Mononuclear cell (primary cell): Measurements from ENCODE around the gene FAM177B. TPM values are rescaled to one million over a fixed set of nuclear protein-coding genes. Genes with fewer than 3 reads are reported as not detected.

Source experiments
- H3K27me3 ChIP-seq: 2 replicates; pipeline ENCODE4 v1.6.0; 2011; ENCODE audit warnings: low read length, control low read depth; ENCODE audit not compliant: insufficient read depth
- H3K4me1 ChIP-seq: 2 replicates; pipeline ENCODE4 v1.5.1; 2011; ENCODE audit warnings: mild to moderate bottlenecking, low read length, control low read depth; ENCODE audit not compliant: insufficient read depth
- H3K4me3 ChIP-seq: 2 replicates; pipeline ENCODE4 v1.5.1; 2011; ENCODE audit warnings: mild to moderate bottlenecking, low read length, moderate library complexity
- H3K9me3 ChIP-seq: 2 replicates; pipeline ENCODE4 v1.5.1; 2011; ENCODE audit warnings: low read depth, mild to moderate bottlenecking, control low read depth, low read length
- total RNA-seq: library from RNA; depleted of rRNA; stranded (reverse); fragments of >200 nt; gene quantifications from one replicate; pipeline ENCODE4 v1.2.3, GENCODE V29; 2012

The FAM177B gene
- total RNA-seq, 1 donor = 0.63 TPM

GRCh38 chr1:222788402-222789156, 51.6 kb downstream of the FAM177B start:
- Histone ChIP-seq H3K4me3 (no peak overlapping the region), H3K9me3 (no peaks in the 10 kb centered on the region), H3K27me3 (no peaks in the 10 kb centered on the region), H3K4me1 (no peaks in the 10 kb centered on the region)

- H3K9me3 ChIP-seq = no peaks in the 10 kb centered on the region
- H3K4me3 ChIP-seq = no peak overlapping the region
- H3K4me1 ChIP-seq = no peaks in the 10 kb centered on the region
- no peaks in the 10 kb centered on the region for H3K27me3 ChIP-seq
These were observed 53.1 kb downstream of the FAM177B start for GRCh38 chr1:222790115-222790514.

- Histone ChIP-seq H3K4me1 (no peaks in the 10 kb centered on the region), H3K27me3 (no peaks in the 10 kb centered on the region), H3K9me3 (no peaks in the 10 kb centered on the region), H3K4me3 (no peak overlapping the region)
These were observed 53.5 kb downstream of the FAM177B start for GRCh38 chr1:222790520-222790919.

DNA sequence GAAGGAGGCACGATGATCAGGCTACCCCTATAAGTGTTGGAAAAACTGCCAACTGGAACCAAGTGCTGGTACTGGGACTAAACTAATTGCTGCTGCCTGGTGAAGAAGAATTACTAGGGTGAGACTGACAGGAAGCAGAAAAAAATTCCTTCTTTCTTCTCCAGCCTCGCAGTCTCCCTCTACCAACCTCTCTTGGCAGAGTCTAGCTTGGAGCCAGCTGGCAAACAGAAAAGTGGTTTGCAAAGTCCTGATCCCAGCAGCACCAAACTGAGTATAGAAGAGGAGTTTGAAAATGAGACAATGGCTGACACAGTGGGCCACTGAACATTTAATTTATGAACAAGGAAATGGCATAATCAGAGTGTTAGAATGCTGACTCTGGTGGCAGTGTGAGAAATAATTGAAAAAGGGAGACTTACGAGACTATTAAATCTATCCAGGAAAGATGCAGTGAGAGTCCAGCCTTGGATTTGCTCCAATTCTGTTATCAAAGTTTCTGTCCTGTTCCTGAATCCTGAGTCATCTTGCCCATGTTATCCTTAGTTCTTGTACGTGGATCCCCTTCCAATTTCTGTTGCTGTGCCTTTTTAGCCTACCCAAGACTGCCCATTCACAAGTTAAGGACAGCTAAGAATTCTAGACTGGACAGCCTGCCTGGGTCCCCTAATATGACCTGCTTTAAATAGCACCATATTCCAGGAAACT, 54.2 kb downstream of the FAM177B start:
- Histone ChIP-seq H3K4me1 (no peaks in the 10 kb centered on the region), H3K9me3 (no peaks in the 10 kb centered on the region), H3K4me3 (no peak overlapping the region), H3K27me3 (no peaks in the 10 kb centered on the region)

- no peaks in the 10 kb centered on the region for H3K27me3 ChIP-seq
- no peaks in the 10 kb centered on the region for H3K4me1 ChIP-seq
- H3K9me3 ChIP-seq = no peaks in the 10 kb centered on the region
- H3K4me3 ChIP-seq = no peak overlapping the region
These were observed 55.7 kb downstream of the FAM177B start for GRCh38 chr1:222792744-222793143.

GRCh38 chr1:222794656-222795474, 57.9 kb downstream of the FAM177B start:
- H3K4me3 ChIP-seq = no peak overlapping the region
- no peaks in the 10 kb centered on the region for H3K9me3 ChIP-seq
- no peaks in the 10 kb centered on the region for H3K27me3 ChIP-seq
- peaks cover 6% of the 10 kb centered on the region for H3K4me1 ChIP-seq

- peaks cover 6% of the 10 kb centered on the region for H3K4me1 ChIP-seq
- no peak overlapping the region for H3K4me3 ChIP-seq
- peaks cover 3% of the 10 kb centered on the region for H3K27me3 ChIP-seq
- H3K9me3 ChIP-seq = no peaks in the 10 kb centered on the region
These were observed 61.1 kb downstream of the FAM177B start for GRCh38 chr1:222798116-222798515.

DNA sequence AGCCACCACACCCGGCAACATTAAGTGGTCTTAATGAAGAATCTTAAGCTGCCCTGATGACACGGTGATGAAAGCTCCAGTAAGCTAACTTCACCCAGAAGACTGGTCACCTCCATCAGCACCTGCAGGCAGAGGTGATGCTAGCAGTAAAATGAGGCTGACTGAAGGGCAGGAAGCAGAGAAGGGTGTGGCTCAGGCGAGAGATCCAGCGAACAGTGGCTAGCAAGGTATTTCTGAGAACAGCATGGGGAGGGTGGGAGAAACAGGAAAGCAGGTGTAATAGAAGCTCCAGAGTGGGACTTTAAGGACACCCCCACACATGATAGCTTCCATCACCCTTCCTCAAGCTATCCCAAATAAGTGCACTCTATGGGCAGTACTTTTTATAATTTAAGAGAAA, 62.0 kb downstream of the FAM177B start:
- H3K4me1 ChIP-seq = peaks cover 6% of the 10 kb centered on the region
- H3K9me3 ChIP-seq = no peaks in the 10 kb centered on the region
- no peak overlapping the region for H3K4me3 ChIP-seq
- peaks cover 3% of the 10 kb centered on the region for H3K27me3 ChIP-seq

Other genes with a start within 250 kb of the FAM177B start
- gene HHIPL2, start 189.1 kb upstream of the FAM177B start, total RNA-seq = not detected
- gene TAF1A, start 147.3 kb upstream of the FAM177B start, total RNA-seq = 8.3 TPM
- gene MIA3, start 119.1 kb upstream of the FAM177B start, total RNA-seq = 60.8 TPM
- 22.6 TPM for gene AIDA, start 24.7 kb upstream of the FAM177B start, total RNA-seq
- gene BROX, start 24.6 kb upstream of the FAM177B start, total RNA-seq = 55.7 TPM
- 0.73 TPM for gene DISP1, start 77.8 kb downstream of the FAM177B start, total RNA-seq